Spinal cord (tissue), 10 donors: Measurements from ENCODE around the gene VCPKMT. TPM values are rescaled to one million over a fixed set of nuclear protein-coding genes. Genes with fewer than 3 reads are reported as not detected.

Source experiments
- DNase-seq, 6 donors: peaks; one replicate each; pipeline versions ENCODE4 v3.0.0 to v3.0.0-alpha.2; 2013 to 2015; ENCODE audit warnings: low spot score in 6 of 6, low read depth in 4 of 6
- H3K27ac ChIP-seq: one replicate; pipeline ENCODE4 v1.5.1; 2013; ENCODE audit warnings: low read depth, low read length, control low read depth
- H3K27me3 ChIP-seq: one replicate; pipeline ENCODE4 v1.6.1; 2013; ENCODE audit warnings: low read length; ENCODE audit not compliant: control insufficient read depth, insufficient read depth
- H3K36me3 ChIP-seq: one replicate; pipeline ENCODE4 v1.6.1; 2013; ENCODE audit warnings: low read length; ENCODE audit not compliant: control insufficient read depth, insufficient read depth
- H3K4me1 ChIP-seq: one replicate; pipeline ENCODE4 v1.6.1; 2013; ENCODE audit warnings: low read length; ENCODE audit not compliant: control insufficient read depth, insufficient read depth
- H3K4me3 ChIP-seq: one replicate; pipeline ENCODE4 v1.5.1; 2013; ENCODE audit warnings: low read depth, low read length, control low read depth
- H3K9me3 ChIP-seq: one replicate; pipeline ENCODE4 v1.6.1; 2013; ENCODE audit warnings: low read length; ENCODE audit not compliant: control insufficient read depth, insufficient read depth
- WGBS: methylation state at CpG from one replicate; pipeline ENCODE4 v1.1.5; 2013; ENCODE audit warnings: missing lambda C conversion rate; ENCODE audit not compliant: insufficient coverage; 5-methylcytosine and 5-hydroxymethylcytosine counted together
- polyA plus RNA-seq, 2 donors: library from polyadenylated mRNA; unstranded; fragments of 120-200 nt; gene quantifications; one replicate each; pipeline ENCODE4 v1.2.1, GENCODE V29; 2013; ENCODE audit not compliant: insufficient read length in 2 of 2
- total RNA-seq, 2 donors: library from RNA; depleted of rRNA in 1 of 2; stranded (reverse); fragments of 120-200 nt in 1 of 2; fragments of >200 nt in 1 of 2; gene quantifications; one replicate each; pipeline versions ENCODE4 v1.2.3 to v1.2.4, GENCODE V29; 2013 to 2014
- donor health status: healthy.

VCPKMT gene
- total and polyA plus RNA-seq, 4 donors = 9.4 to 18.0 (median 13.2) TPM

DNA sequence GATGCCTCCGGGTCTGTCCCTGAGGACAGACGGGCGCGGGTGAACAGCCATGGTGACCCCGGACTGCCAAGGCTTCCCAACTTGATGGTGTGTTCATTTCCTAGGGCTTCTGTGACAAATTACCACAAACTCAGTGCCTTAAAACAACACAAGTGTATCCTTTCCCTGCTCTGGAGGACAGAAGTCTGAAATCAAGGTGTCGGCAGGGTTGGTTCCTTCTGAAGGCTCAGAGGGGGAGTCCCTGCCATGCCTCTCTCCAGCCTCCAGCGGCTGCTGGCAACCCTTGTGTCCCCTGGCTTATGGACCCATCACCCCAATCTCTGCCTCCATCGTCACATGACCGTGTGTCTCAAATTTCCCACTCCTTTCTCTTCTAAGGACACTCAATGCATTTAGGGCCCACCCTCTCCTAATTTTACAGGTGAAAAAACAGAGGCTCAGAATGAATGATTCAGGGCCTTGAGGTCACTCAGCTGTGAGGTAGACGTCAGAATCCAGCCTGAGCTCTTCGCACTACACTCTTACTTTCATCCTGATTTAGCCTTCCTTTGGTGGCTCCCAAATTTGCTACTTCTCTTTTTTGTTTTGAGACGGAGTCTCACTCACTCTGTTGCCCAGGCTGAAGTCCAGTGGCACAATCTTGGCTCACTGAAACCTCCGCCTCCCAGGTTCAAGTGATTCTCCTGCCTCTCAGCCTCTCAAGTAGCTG lies 45.4 kb downstream of the VCPKMT start:
- Histone ChIP-seq H3K4me1 (no peaks in the 10 kb centered on the region), H3K27ac (no peak overlapping the region), H3K4me3 (no peak overlapping the region), H3K36me3 (no peaks in the 10 kb centered on the region), H3K27me3 (no peaks in the 10 kb centered on the region), H3K9me3 (no peaks in the 10 kb centered on the region)
- DNase-seq = no peak
- WGBS = 76% methylated on average over 12 of the region's 13 CpGs

DNA sequence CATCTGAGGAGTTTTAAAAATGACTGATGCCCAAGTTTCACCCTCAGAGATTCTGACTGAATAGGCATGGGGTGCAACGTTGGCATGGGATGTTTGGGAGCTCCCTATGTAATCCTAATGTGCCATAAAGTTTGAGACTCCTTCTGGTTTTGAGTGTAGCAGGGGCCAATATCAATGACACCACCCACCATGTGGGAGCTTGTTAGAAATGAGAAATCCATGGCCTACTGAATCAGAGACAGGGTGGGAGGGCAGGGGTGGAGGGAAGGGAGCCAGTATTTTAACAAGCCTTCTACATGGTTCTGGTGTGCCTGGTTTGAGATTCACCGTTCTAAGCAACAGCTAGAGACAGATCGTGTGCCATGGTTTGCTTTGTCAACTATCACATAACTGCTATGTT lies 46.1 kb downstream of the VCPKMT start:
- no CpG with 5 or more reads among the region's 3 CpGs for WGBS
- no peaks in the 10 kb centered on the region for H3K4me1 ChIP-seq

DNA sequence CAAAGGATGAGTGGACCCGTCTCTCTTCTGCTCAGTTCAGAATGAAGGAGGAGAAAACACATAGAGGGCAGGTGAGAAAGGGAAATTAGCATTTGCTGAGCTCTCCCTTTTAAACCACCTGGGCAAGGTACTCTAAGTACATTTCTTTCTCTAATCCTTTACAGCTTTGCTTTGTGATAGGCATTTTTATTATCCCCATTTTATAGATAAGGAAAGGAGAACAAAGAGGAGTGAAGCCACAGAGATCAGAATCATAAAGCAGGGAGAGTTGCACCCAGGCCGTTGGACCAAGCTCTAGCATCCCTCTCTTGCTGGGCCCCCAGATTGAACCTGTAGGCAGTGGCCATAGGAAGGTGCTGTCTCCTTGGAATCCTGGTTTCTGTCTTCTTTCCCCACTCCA lies 47.0 kb downstream of the VCPKMT start:
- WGBS = 0% methylated on average over 1 of the region's 2 CpGs
- no peaks in the 10 kb centered on the region for H3K27me3 ChIP-seq
- no peaks in the 10 kb centered on the region for H3K36me3 ChIP-seq
- H3K4me3 ChIP-seq = no peak overlapping the region
- H3K4me1 ChIP-seq = no peaks in the 10 kb centered on the region
- no peaks in the 10 kb centered on the region for H3K9me3 ChIP-seq
- H3K27ac ChIP-seq = no peak overlapping the region
- DNase-seq = no peak

More for the DNA sequence above, 46.1 kb downstream of the VCPKMT start:
- H3K9me3 ChIP-seq = no peaks in the 10 kb centered on the region
- no peaks in the 10 kb centered on the region for H3K27me3 ChIP-seq
- DNase-seq = no peak
- no peaks in the 10 kb centered on the region for H3K36me3 ChIP-seq
- H3K27ac ChIP-seq = no peak overlapping the region
- H3K4me3 ChIP-seq = no peak overlapping the region

DNA sequence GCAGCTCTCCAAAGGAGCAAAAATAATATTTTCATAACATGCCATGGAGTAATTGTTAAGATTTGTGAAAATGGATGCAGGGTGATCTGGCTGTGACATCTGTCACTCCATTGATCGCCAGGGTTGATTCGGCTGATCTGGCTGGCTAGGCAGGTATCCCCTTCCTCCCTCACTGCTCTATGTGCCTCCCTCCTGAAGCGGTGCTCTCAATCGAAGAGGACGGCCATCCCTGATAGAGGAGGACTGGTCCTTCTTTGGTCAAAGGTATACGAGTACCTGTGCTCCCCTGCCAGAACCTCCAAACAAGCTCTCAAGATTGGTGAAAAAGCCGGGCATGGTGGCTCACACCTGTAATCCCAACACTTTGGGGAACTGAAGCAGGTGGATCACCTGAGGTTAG lies 47.9 kb downstream of the VCPKMT start:
- H3K27me3 ChIP-seq = no peaks in the 10 kb centered on the region
- H3K4me1 ChIP-seq = peaks cover 6% of the 10 kb centered on the region
- H3K27ac ChIP-seq = no peak overlapping the region
- DNase-seq = no peak
- 96% methylated on average over 7 of the region's 7 CpGs for WGBS
- H3K36me3 ChIP-seq = no peaks in the 10 kb centered on the region
- no peak overlapping the region for H3K4me3 ChIP-seq
- H3K9me3 ChIP-seq = no peaks in the 10 kb centered on the region

DNA sequence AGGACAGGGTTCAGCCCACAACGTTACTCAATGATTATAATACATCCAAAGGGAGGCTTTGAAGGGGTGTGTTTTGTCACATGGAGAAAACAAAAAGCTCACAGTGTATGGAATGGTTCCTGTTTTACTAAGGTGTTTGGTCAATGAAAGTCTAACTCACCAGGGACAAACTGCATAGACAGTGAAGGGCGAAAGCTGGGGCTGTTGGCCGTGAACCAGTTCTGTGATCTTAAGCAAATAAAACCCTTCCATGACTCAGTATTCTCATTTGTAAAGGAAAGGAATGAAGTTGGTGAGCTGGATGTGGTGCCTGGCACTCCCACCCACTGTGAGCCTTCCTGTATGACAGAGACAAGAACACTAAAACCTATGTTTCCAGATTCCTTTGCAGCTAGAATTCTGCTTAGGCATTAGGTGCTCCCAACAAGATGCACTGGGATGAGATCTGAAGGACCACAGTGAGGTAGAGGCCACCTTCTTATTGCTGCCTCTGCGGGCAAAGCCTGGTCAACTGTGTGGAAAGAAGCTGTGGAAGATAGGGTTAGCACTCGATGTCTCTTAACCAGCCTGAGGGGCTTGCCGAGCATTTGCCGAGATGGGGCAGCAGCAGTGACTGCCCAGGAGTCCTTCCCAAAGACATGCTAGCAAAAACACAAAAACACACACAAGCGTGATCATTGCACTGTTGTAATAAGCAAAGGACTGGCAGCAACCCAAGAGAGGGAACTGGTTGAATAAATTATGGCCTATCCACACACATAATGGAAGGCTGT lies 48.5 kb downstream of the VCPKMT start:
- Histone ChIP-seq H3K9me3 (no peaks in the 10 kb centered on the region), H3K27me3 (no peaks in the 10 kb centered on the region), H3K4me3 (no peak overlapping the region), H3K4me1 (peaks cover 6% of the 10 kb centered on the region), H3K27ac (no peak overlapping the region), H3K36me3 (no peaks in the 10 kb centered on the region)
- WGBS = no CpG with 5 or more reads among the region's 8 CpGs
- DNase-seq = no peak

DNA sequence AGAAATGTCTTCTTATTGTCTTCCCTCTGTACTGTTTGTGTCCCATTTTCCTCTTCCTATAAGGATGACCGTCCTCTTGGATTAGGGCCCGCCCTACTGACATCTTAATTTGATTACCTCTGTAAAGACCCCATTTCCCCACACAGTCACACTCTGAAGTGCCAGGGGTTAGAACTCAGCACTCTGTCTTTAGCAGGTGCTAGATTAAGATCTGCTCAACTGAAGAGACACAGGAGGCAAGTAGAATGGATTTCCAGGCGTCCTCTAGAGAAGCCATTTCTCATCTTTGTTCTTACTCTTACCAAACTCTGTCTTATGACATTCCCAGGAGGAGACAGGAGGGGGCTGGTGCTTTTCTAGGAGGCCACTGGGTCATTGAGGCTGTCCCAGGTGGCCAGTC lies 50.8 kb downstream of the VCPKMT start:
- WGBS = 100% methylated on average over 2 of the region's 3 CpGs
- no peak for DNase-seq

DNA sequence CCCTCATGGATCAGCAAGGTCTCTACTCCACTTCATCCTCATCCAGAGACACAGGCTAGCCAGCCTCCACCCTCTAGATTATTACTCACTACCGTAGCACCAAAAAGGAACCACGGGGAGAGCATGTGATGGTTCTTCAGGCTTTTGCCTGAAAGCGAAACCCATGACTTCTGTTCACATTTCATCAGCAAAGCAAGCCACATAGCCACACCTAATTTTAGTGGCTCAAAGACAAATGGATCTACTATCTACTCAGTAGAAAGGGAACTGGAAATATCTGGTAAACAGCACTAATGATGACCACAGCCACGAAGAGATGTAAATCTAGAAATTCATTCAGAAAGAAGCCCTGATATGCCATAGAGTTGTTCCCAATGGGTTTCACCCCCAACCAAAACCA lies 51.4 kb downstream of the VCPKMT start:
- Histone ChIP-seq H3K4me3 (no peak overlapping the region), H3K9me3 (no peaks in the 10 kb centered on the region), H3K27ac (no peak overlapping the region), H3K27me3 (no peaks in the 10 kb centered on the region), H3K4me1 (peaks cover 29% of the 10 kb centered on the region), H3K36me3 (no peaks in the 10 kb centered on the region)
- DNase-seq = no peak
- WGBS = 93% methylated on average over 3 of the region's 4 CpGs

More for the DNA sequence above, 50.8 kb downstream of the VCPKMT start:
- no peak overlapping the region for H3K4me3 ChIP-seq
- peaks cover 24% of the 10 kb centered on the region for H3K4me1 ChIP-seq
- no peaks in the 10 kb centered on the region for H3K36me3 ChIP-seq
- H3K9me3 ChIP-seq = no peaks in the 10 kb centered on the region
- H3K27ac ChIP-seq = no peak overlapping the region
- no peaks in the 10 kb centered on the region for H3K27me3 ChIP-seq

DNA sequence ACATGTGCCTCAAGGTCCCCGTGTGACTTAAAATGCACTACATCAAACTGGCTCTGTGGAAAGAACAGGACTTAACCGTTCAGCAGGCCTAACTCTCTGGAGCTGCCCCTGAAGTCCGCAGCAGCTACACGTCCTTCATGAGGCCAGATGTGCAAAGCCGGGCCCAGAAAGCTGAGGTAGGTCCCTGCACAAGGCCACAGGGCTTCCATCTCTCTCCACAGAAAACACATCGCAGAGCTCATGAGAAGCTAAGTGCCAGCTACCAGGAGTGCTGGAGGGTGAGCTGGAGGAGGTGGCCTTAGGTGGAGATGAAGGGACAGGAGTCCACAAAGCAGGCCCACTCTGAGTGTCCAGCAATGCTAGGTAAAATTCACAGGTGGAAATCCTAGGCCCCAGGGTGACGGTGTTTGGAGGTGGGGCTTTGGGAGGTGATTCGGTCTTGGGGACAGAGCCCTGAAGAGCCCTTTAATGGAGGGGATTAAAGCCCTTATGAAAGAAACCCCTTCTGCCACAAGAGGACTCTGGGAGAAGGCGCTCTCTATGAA lies 52.4 kb downstream of the VCPKMT start:
- H3K27me3 ChIP-seq = no peaks in the 10 kb centered on the region
- H3K27ac ChIP-seq = no peak overlapping the region
- WGBS = 76% methylated on average over 5 of the region's 9 CpGs

DNA sequence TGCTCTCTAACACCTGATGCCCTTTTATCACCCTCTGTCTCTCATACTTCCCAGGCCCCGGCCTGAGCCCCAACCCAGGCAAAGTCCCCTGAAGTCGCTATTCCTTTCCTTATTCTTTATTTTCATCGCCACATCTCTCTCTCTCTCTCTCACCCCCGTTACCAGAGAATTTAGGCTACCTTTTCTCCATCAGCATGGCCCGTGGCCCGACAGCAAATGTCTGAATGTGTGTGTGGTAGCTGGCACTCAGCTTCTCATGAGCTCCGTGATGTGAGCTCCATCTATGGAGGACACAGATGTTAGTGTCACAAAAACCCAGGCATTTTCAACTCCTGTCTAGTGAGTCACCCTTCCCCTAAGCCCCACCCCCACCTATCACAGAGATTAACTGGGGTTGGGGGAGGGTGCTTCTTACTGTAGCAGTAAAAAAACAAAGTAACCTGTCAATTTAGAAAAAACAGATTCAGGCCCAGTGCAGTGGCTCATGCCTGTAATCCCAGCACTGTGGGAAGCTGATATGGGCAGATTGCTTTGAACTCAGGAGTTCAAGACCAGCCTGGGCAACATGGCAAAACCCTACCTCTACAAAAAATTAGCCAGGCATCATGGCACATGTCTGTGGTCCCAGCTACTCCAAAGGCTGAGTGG lies 53.8 kb downstream of the VCPKMT start:
- Histone ChIP-seq H3K27ac (no peak overlapping the region), H3K4me3 (no peak overlapping the region), H3K9me3 (no peaks in the 10 kb centered on the region), H3K27me3 (no peaks in the 10 kb centered on the region), H3K36me3 (no peaks in the 10 kb centered on the region), H3K4me1 (peaks cover 32% of the 10 kb centered on the region)
- no peak for DNase-seq
- no CpG with 5 or more reads among the region's 7 CpGs for WGBS

More for the DNA sequence above, 52.4 kb downstream of the VCPKMT start:
- peaks cover 32% of the 10 kb centered on the region for H3K4me1 ChIP-seq
- H3K9me3 ChIP-seq = no peaks in the 10 kb centered on the region
- H3K36me3 ChIP-seq = no peaks in the 10 kb centered on the region
- DNase-seq = no peak
- no peak overlapping the region for H3K4me3 ChIP-seq
